Osteoblast (primary cell): ENCODE results near the gene YEATS2. TPM values are rescaled to one million over a fixed set of nuclear protein-coding genes. Genes with fewer than 3 reads are reported as not detected.

Source experiments
- DNase-seq: peaks from one replicate; pipeline ENCODE4 v3.0.0; 2011; ENCODE audit warnings: low spot score, mixed read lengths; ENCODE audit not compliant: insufficient read length; ENCODE audit errors: missing footprints
- H2AFZ ChIP-seq: 2 replicates; pipeline ENCODE4 v1.6.0; 2011; ENCODE audit warnings: mild to moderate bottlenecking, low read length
- H3K27ac ChIP-seq: 2 replicates; pipeline ENCODE4 v1.5.1; 2011; ENCODE audit warnings: mild to moderate bottlenecking, low read depth, low read length, moderate library complexity
- H3K27me3 ChIP-seq: 2 replicates; pipeline ENCODE4 v1.6.0; 2012; ENCODE audit warnings: mild to moderate bottlenecking, control low read depth, inconsistent platforms, low read length, moderate library complexity; ENCODE audit not compliant: insufficient read depth
- H3K36me3 ChIP-seq: 2 replicates; pipeline ENCODE4 v1.5.1; 2011; ENCODE audit warnings: mild to moderate bottlenecking, low read length, control low read depth, moderate library complexity; ENCODE audit not compliant: insufficient read depth
- H3K4me1 ChIP-seq: 2 replicates; pipeline ENCODE4 v1.5.1; 2011; ENCODE audit warnings: mild to moderate bottlenecking, low read length, control low read depth, moderate library complexity; ENCODE audit not compliant: insufficient read depth
- H3K4me2 ChIP-seq: 2 replicates; pipeline ENCODE4 v1.6.0; 2011; ENCODE audit warnings: mild to moderate bottlenecking, low read length; ENCODE audit not compliant: insufficient read depth
- H3K4me3 ChIP-seq: fragments of 200-600 bp; sonication (generic); 3 replicates; pipeline ENCODE4 v1.5.1; 2012; ENCODE audit warnings: mild to moderate bottlenecking, low read length, inconsistent platforms; ENCODE audit not compliant: insufficient read depth
- H3K79me2 ChIP-seq: 2 replicates; pipeline ENCODE4 v1.6.0; 2012; ENCODE audit warnings: mild to moderate bottlenecking, low read length, control low read depth, inconsistent platforms; ENCODE audit not compliant: insufficient read depth
- H3K9me3 ChIP-seq: 2 replicates; pipeline ENCODE4 v1.5.1; 2011; ENCODE audit warnings: low read depth, low read length, control low read depth
- H4K20me1 ChIP-seq: 2 replicates; pipeline ENCODE4 v1.6.0; 2012; ENCODE audit warnings: mild to moderate bottlenecking, low read length, control low read depth; ENCODE audit not compliant: insufficient read depth
- CTCF ChIP-seq: IDR thresholded peaks from 2 replicates; pipeline ENCODE4 v1.5.1; 2011; ENCODE audit warnings: mild to moderate bottlenecking, low read depth, low read length, moderate library complexity; ENCODE audit errors: extremely low read depth
- total RNA-seq: library from RNA; depleted of rRNA; stranded (reverse); fragments of >200 nt; gene quantifications from 2 replicates; pipeline ENCODE4 v1.2.3, GENCODE V29; 2012

YEATS2 gene
- total RNA-seq, 1 donor = 32.2 TPM

GRCh38 chr3:183796372-183796771, 98.8 kb downstream of the YEATS2 start:
- TF ChIP-seq CTCF = no peak
- no peak overlapping the region for H3K4me2 ChIP-seq
- H3K27ac ChIP-seq = no peak overlapping the region
- H3K4me1 ChIP-seq = no peaks in the 10 kb centered on the region
- H3K27me3 ChIP-seq = no peaks in the 10 kb centered on the region
- H3K9me3 ChIP-seq = no peaks in the 10 kb centered on the region
- no peak overlapping the region for H2AFZ ChIP-seq
- no peak overlapping the region for H3K4me3 ChIP-seq
- no peak for DNase-seq
- no peaks in the 10 kb centered on the region for H4K20me1 ChIP-seq
- peaks cover 57% of the 10 kb centered on the region for H3K36me3 ChIP-seq
- H3K79me2 ChIP-seq = peaks cover 3% of the 10 kb centered on the region

- H3K27ac ChIP-seq = no peak overlapping the region
- H3K4me1 ChIP-seq = no peaks in the 10 kb centered on the region
- no peak for TF ChIP-seq CTCF
- no peaks in the 10 kb centered on the region for H3K9me3 ChIP-seq
- no peaks in the 10 kb centered on the region for H4K20me1 ChIP-seq
- no peaks in the 10 kb centered on the region for H3K27me3 ChIP-seq
- no peak overlapping the region for H2AFZ ChIP-seq
- no peak overlapping the region for H3K4me2 ChIP-seq
- no peaks in the 10 kb centered on the region for H3K79me2 ChIP-seq
- H3K36me3 ChIP-seq = peaks cover 67% of the 10 kb centered on the region
- no peak for DNase-seq
- no peak overlapping the region for H3K4me3 ChIP-seq
Measured at GRCh38 chr3:183797996-183798395, 100.4 kb downstream of the YEATS2 start.

- Histone ChIP-seq H3K79me2 (no peaks in the 10 kb centered on the region), H3K4me3 (no peak overlapping the region), H3K4me2 (no peak overlapping the region), H2AFZ (no peak overlapping the region), H3K27ac (no peak overlapping the region), H3K9me3 (no peaks in the 10 kb centered on the region), H3K36me3 (peaks cover 72% of the 10 kb centered on the region), H3K4me1 (no peaks in the 10 kb centered on the region), H4K20me1 (no peaks in the 10 kb centered on the region), H3K27me3 (no peaks in the 10 kb centered on the region)
- DNase-seq = no peak
- TF ChIP-seq CTCF = no peak
Measured at GRCh38 chr3:183799461-183799860, 101.9 kb downstream of the YEATS2 start.

GRCh38 chr3:183800243-183800863, 102.8 kb downstream of the YEATS2 start:
- Histone ChIP-seq H3K27me3 (no peaks in the 10 kb centered on the region), H3K27ac (no peak overlapping the region), H2AFZ (no peak overlapping the region), H3K79me2 (no peaks in the 10 kb centered on the region), H3K4me3 (no peak overlapping the region), H3K9me3 (no peaks in the 10 kb centered on the region), H4K20me1 (no peaks in the 10 kb centered on the region), H3K4me2 (no peak overlapping the region), H3K4me1 (no peaks in the 10 kb centered on the region), H3K36me3 (peaks cover 70% of the 10 kb centered on the region)
- TF ChIP-seq CTCF = no peak
- DNase-seq = no peak
